Measurements from ENCODE around the gene PCSK5.

- TF ChIP-seq CTCF (conservative IDR thresholded peaks at IDR 0.05; ENCODE audit: low read depth, low read length) (no peak), EZH2 (IDR thresholded peaks at IDR 0.05; ENCODE audit: borderline replicate concordance, low read depth, low read length, poor library complexity, severe bottlenecking) (no peak)
Observed at GRCh38 chr9:76045221-76045620, 154.7 kb downstream of the PCSK5 start.

Measured in A673 (cell line).